ENCODE measurements around the gene CORO1C.

CORO1C gene

DNA sequence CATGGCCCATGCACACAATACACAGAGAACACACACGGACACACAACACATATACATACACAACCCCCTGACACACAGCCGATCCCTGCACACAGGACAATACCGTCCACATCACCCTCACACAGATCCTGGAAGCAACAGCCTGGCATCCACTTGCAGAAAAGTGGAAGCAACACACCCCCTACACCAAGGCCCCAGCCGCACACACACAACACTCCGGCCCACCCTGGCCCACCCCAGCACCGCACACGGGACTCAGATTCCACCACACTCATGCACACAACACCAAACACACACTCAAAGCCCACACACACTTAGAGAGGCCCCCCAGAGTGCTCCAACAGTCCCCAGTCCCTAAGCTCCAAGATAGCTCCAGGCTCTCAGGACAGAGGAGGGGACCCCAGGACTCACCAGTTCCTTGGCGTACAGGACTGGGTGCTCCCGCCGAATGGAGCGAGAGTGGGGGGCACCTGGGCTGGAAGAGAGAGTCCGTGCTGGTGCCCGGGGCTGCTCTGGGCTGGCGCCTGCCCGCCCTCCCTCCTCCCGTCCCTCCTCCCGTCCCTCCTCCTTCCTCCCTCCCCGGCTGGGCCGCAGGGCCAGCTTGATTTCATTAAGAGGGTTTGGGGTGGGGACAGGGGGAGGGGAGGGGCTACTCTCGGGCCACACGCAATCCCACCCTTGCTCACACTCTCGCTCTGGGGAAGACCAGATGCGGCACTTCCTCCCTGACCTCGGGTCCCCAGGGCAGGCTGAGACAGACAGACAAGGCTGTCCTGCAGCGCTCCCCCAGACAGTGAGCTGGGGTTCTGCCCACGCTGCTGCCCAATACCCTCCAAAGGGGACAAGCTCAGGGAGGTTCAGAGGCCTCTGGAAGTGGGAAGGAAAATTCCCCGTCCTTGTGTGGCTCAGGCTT is 133.5 kb downstream of the CORO1C start, which contains the start of gene TMEM119:
TMEM119 (minus strand) TSS at position 526 of the 913 bp plus-strand sequence. CDS start 5,701 bp downstream, outside the sequence.
- FAIRE-seq = no peak

- no peak for FAIRE-seq
These were observed 134.3 kb downstream of the CORO1C start for GRCh38 chr12:108596854-108597558.

DNA sequence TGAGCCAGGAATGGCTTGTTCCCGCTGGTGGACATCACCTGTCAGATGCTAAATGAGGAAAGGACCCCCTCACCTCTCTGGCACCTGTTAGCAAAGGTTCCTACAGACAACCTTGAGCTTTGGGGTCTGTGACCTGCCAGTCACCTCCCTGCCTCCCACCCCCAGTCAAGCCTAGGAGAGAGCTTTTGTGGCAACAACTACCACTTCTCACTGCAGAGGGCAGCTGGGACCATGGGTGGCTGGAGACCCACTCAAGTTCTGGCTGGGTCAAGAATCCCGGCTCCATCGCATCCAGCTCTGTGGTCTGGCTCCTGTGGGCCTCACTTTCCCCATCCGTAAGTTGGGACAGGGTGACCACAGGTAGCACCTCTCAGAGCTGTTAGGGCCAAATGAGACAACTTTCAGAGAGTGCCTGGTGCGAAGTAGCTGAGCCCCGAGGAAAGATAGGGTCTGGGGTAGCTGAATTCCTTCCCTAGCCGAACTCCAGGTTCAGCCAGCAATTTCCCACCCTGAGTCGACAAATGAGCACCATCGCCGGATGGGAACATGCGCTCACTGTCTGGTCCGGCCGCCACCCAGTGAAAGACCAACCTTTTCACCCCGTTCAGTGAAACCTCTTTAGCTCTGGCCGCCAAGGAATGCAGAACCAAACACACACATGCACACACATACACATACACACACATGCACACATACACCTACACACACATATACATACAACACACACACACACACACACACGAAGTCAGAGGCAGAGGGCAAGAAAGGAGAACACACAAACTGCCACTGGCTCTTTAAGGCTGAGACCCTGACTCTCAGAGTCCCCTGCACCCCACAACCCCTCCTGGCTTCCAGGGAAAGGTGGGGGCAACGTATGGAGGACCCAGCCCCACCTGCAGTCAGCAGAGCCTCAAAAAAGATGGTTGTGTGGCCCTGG is 135.3 kb downstream of the CORO1C start:
- no peak for FAIRE-seq
